ENCODE results near the gene SLC4A9.

- TF ChIP-seq POLR2A (IDR thresholded peaks at IDR 0.05) = no peak
- TF ChIP-seq, protein P1, sequence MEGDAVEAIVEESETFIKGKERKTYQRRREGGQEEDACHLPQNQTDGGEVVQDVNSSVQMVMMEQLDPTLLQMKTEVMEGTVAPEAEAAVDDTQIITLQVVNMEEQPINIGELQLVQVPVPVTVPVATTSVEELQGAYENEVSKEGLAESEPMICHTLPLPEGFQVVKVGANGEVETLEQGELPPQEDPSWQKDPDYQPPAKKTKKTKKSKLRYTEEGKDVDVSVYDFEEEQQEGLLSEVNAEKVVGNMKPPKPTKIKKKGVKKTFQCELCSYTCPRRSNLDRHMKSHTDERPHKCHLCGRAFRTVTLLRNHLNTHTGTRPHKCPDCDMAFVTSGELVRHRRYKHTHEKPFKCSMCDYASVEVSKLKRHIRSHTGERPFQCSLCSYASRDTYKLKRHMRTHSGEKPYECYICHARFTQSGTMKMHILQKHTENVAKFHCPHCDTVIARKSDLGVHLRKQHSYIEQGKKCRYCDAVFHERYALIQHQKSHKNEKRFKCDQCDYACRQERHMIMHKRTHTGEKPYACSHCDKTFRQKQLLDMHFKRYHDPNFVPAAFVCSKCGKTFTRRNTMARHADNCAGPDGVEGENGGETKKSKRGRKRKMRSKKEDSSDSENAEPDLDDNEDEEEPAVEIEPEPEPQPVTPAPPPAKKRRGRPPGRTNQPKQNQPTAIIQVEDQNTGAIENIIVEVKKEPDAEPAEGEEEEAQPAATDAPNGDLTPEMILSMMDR (IDR thresholded peaks at IDR 0.05) = no peak
- no peak for TF ChIP-seq POLR2AphosphoS5 (IDR thresholded peaks at IDR 0.05; ENCODE audit: insufficient read depth in 1 of 2, low read depth in 1 of 2)
Observed at GRCh38 chr5:140347360-140347759, 12.6 kb upstream of the SLC4A9 start.

Data from vagina (tissue), 2 donors.